BE2C (cell line): ENCODE data around the gene TBC1D2B.

Experiments
- DNase-seq: peaks from one replicate; pipeline ENCODE4 v3.0.0-alpha.2; 2020
- H3K27me3 ChIP-seq: fragments of 250-450 bp; sonication (Bioruptor Pico); 2 replicates; pipeline ENCODE4 v1.5.1; 2020; ENCODE audit warnings: mild to moderate bottlenecking
- H3K36me3 ChIP-seq: fragments of 250-450 bp; sonication (Bioruptor Pico); 2 replicates; pipeline ENCODE4 v1.5.1; 2020; ENCODE audit warnings: mild to moderate bottlenecking
- H3K4me1 ChIP-seq: fragments of 250-450 bp; sonication (Bioruptor Pico); 2 replicates; pipeline ENCODE4 v1.5.1; 2020
- H3K4me3 ChIP-seq: 2 replicates; pipeline ENCODE4 v1.5.1; 2011; ENCODE audit warnings: low read depth, low read length
- H3K9me3 ChIP-seq: fragments of 250-450 bp; sonication (Bioruptor Pico); 2 replicates; pipeline ENCODE4 v1.5.1; 2020
- CTCF ChIP-seq: IDR thresholded peaks from 2 replicates; pipeline ENCODE4 v1.5.1; 2012; ENCODE audit warnings: mild to moderate bottlenecking, low read depth, low read length

TBC1D2B gene

DNA sequence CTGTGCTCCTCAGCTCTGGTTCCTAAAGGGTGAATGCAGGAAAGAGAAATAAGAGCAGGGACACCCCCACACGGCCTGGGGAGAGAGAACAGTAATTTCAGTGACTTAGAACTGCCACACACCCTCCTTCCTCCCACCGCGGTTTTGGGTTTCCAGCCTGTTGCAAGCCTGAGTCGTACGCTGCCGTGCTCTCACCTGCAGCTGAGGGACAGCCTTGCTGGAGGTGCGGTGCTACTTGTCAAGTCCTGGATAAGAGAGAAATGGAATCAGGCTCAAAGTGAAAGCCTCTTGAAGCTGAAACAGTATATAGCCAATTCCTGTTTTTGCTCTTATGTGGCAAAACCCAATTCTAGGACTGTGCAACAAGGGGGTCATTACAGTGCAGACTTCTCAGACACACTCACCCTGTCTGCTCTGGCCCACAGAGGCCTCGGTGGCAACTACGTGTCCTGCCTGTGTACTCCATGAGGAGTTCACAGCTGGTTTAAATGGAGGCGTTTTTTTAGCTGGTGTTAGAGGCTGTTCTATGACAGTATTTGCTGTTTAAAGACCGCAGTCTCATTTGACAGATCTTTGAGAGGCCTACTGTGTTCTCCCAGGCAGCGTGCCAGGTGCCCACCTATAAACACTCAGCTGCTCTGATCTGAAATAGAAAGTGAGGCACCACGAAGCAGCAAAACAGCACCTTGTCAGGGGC is 42.9 kb downstream of the TBC1D2B start:
- peaks cover 4% of the 10 kb centered on the region for H3K4me1 ChIP-seq
- no peaks in the 10 kb centered on the region for H3K9me3 ChIP-seq

DNA sequence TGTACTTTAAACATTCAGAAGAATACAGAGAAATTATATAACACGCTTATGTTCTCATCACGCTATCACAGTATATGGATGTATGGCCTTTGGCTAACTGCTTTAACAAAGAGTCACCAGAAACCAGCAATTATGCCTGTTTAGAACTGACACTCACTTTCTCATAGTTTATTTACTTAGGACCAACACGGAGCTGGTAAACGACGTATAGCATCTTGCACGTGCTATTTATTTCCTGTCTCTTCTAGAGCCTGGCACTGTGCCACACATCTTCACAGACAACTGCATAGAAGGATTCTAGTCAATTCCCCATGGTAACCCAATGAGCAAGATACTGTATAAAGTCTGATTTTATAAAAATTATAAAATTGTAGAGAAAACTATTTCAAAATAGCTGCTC is 43.6 kb downstream of the TBC1D2B start:
- Histone ChIP-seq H3K27me3 (no peaks in the 10 kb centered on the region), H3K4me3 (no peak overlapping the region), H3K36me3 (peaks cover 8% of the 10 kb centered on the region), H3K9me3 (no peaks in the 10 kb centered on the region), H3K4me1 (peaks cover 4% of the 10 kb centered on the region)
- no peak for DNase-seq
- TF ChIP-seq CTCF = no peak

More for the DNA sequence above, 42.9 kb downstream of the TBC1D2B start:
- peaks cover 3% of the 10 kb centered on the region for H3K36me3 ChIP-seq
- no peak overlapping the region for H3K4me3 ChIP-seq
- DNase-seq = no peak
- no peaks in the 10 kb centered on the region for H3K27me3 ChIP-seq
- TF ChIP-seq CTCF = no peak

DNA sequence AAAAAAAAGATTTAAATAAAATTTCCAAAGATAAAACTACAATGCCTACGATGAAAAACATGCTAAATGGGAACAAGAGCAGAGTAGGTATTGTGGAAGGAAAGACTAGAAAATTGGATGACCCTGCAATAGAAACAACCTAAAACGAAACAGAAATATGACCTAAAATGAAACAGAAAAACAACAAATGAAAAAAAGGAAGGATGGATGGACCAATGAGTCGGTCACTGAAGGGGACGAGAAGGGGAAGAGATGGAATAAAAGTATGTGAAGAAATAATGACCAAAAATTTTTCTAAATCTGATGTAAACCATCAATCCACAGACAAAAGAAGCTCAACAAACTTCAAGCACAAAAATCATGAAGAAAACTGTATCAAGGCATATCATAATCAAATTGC is 44.8 kb downstream of the TBC1D2B start:
- TF ChIP-seq CTCF = no peak
- peaks cover 4% of the 10 kb centered on the region for H3K4me1 ChIP-seq
- H3K9me3 ChIP-seq = no peaks in the 10 kb centered on the region

GRCh38 chr15:78024883-78025282 is 52.6 kb downstream of the TBC1D2B start:
- Histone ChIP-seq H3K9me3 (no peaks in the 10 kb centered on the region), H3K4me1 (peaks cover 7% of the 10 kb centered on the region; the same call in 1 of the 2 replicates), H3K4me3 (no peak overlapping the region), H3K27me3 (no peaks in the 10 kb centered on the region), H3K36me3 (peaks cover 27% of the 10 kb centered on the region)
- DNase-seq = no peak
- no peak for TF ChIP-seq CTCF

More for the DNA sequence above, 44.8 kb downstream of the TBC1D2B start:
- DNase-seq = no peak
- Histone ChIP-seq H3K27me3 (no peaks in the 10 kb centered on the region), H3K36me3 (peaks cover 8% of the 10 kb centered on the region), H3K4me3 (no peak overlapping the region)

DNA sequence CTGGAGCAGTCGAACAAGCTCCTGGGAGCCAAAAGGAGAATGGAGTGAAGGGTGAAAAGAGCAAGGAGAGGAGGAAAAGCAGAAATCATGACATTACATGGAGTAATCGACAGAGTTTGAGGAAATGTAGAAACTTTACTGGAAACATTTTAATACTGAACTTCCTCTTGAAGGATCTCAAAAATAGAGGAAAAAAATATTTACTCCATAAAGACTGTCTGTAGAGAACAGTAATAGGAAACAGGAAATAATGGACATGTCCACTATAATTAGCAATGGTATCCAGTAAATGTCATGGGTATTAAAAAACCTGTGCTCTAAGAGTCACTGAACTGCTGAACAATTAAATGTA is 53.0 kb downstream of the TBC1D2B start:
- peaks cover 23% of the 10 kb centered on the region for H3K36me3 ChIP-seq
- H3K4me3 ChIP-seq = no peak overlapping the region
- TF ChIP-seq CTCF = no peak
- DNase-seq = no peak
- no peaks in the 10 kb centered on the region for H3K27me3 ChIP-seq
- no peaks in the 10 kb centered on the region for H3K9me3 ChIP-seq
- H3K4me1 ChIP-seq = peaks cover 7% of the 10 kb centered on the region; the same call in 1 of the 2 replicates

DNA sequence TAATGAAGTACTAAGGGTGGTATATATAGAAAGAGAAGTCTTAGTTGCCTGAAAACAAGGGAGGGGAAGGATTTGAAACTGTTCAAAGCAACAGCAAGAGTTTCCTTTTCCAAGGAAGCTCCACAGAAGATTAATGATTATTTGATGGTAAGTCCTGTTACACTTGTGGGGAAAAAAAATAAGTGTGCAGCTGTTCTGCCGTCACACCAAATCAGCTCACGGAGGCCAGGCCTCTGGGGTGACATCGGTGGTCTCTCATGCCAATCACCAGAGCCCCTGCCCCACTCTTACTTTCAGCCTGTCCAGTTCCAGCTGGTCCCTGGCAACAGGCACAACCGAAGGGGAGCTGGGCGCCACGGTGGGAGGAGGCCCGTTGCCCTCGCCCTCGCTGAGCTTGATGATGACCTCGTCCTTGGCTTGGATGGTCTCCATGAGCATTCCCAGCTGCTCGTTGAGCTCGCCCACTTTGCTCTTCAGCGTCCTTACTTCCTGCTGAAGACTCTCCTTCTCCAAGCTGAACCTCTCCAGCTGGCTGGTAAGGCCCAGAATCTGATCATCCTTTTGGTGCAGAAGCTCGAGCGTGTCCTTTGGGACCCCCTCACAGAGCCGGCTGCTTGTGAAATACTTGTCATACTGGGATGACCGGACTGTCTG is 53.5 kb downstream of the TBC1D2B start:
- no peak for DNase-seq
- TF ChIP-seq CTCF = no peak
- Histone ChIP-seq H3K9me3 (no peaks in the 10 kb centered on the region), H3K36me3 (peaks cover 19% of the 10 kb centered on the region), H3K4me1 (peaks cover 7% of the 10 kb centered on the region; the same call in 1 of the 2 replicates), H3K27me3 (no peaks in the 10 kb centered on the region), H3K4me3 (no peak overlapping the region)
